HepG2 (cell line): Measurements from ENCODE around the gene COX7A1. TPM values are rescaled to one million over a fixed set of nuclear protein-coding genes. Genes with fewer than 3 reads are reported as not detected.
A peak's percentile ranks its signal among the peaks of the same experiment; 100 is the strongest.

Experiments
- CEBPB ChIP-seq: IDR thresholded peaks from 2 replicates; pipeline ENCODE4 v1.6.1; 2011; ENCODE audit warnings: low read depth, low read length, improper control_type of control experiment, borderline replicate concordance
- E2F1 ChIP-seq: sonication (generic); formaldehyde crosslinking; IDR thresholded peaks from 2 replicates; pipeline ENCODE4 v1.5.0; 2020; ENCODE audit warnings: missing genetic modification reagents
- FOSL2 ChIP-seq: sonication (generic); formaldehyde crosslinking; IDR thresholded peaks from 2 replicates; pipeline ENCODE4 v1.4.0; 2020; ENCODE audit warnings: missing genetic modification reagents
- FOXK1 ChIP-seq: sonication (generic); formaldehyde crosslinking; IDR thresholded peaks from 2 replicates; pipeline ENCODE4 v1.4.0; 2020; ENCODE audit warnings: low read depth, missing genetic modification reagents, borderline replicate concordance
- HCFC1 ChIP-seq: fragments of 150-350 bp; IDR thresholded peaks from 2 replicates; pipeline ENCODE4 v1.6.1; 2014; ENCODE audit warnings: low read depth, low read length
- HNRNPLL ChIP-seq: fragments of 200-400 bp; formaldehyde crosslinking; IDR thresholded peaks from 2 replicates; pipeline ENCODE4 v1.6.1; 2017; ENCODE audit warnings: mild to moderate bottlenecking, low read depth, low read length; ENCODE audit not compliant: poor library complexity, severe bottlenecking
- JUND ChIP-seq: sonication (generic); formaldehyde crosslinking; IDR thresholded peaks from 2 replicates; pipeline ENCODE4 v1.8.0; 2022; ENCODE audit warnings: mild to moderate bottlenecking, missing genetic modification reagents
- KDM5A ChIP-seq: fragments of 200-600 bp; sonication (generic); IDR thresholded peaks from 2 replicates; pipeline ENCODE4 v1.7.0; 2018; ENCODE audit warnings: antibody characterized with exemption, mild to moderate bottlenecking, low read length, borderline replicate concordance
- MED13 ChIP-seq: sonication (generic); formaldehyde crosslinking; IDR thresholded peaks from 2 replicates; pipeline ENCODE4 v1.5.0; 2020; ENCODE audit warnings: missing genetic modification reagents
- MXD1 ChIP-seq: sonication (generic); formaldehyde crosslinking; IDR thresholded peaks from 2 replicates; pipeline ENCODE4 v1.4.0; 2020; ENCODE audit warnings: mild to moderate bottlenecking, missing genetic modification reagents
- POLR2AphosphoS5 ChIP-seq: IDR thresholded peaks from 2 replicates; pipeline ENCODE4 v1.6.1; 2012; ENCODE audit warnings: low read depth, low read length
- REPIN1 ChIP-seq: sonication (generic); formaldehyde crosslinking; IDR thresholded peaks from 2 replicates; pipeline ENCODE4 v1.8.0; 2022; ENCODE audit warnings: missing genetic modification reagents, low read depth, mild to moderate bottlenecking, borderline replicate concordance
- SMARCE1 ChIP-seq: fragments of 450-650 bp; IDR thresholded peaks from 2 replicates; pipeline ENCODE4 v1.6.1; 2017; ENCODE audit warnings: borderline replicate concordance
- SNAI1 ChIP-seq: sonication (generic); formaldehyde crosslinking; IDR thresholded peaks from 2 replicates; pipeline ENCODE4 v1.5.0; 2020; ENCODE audit warnings: mild to moderate bottlenecking, missing genetic modification reagents, borderline replicate concordance
- ZNF205 ChIP-seq: IDR thresholded peaks from 2 replicates; pipeline ENCODE4 v1.6.1; 2018; ENCODE audit warnings: missing biosample characterization, missing genetic modification reagents
- ZNF264 ChIP-seq: sonication (generic); formaldehyde crosslinking; IDR thresholded peaks from 2 replicates; pipeline ENCODE4 v1.4.0; 2020; ENCODE audit warnings: missing genetic modification reagents
- ZNF510 ChIP-seq: sonication (generic); formaldehyde crosslinking; IDR thresholded peaks from 2 replicates; pipeline ENCODE4 v1.4.0; 2020; ENCODE audit warnings: low read depth, mild to moderate bottlenecking, missing genetic modification reagents
- ZNF570 ChIP-seq: sonication (generic); formaldehyde crosslinking; IDR thresholded peaks from 2 replicates; pipeline ENCODE4 v1.4.0; 2020; ENCODE audit warnings: mild to moderate bottlenecking, missing genetic modification reagents, borderline replicate concordance
- ZNF619 ChIP-seq: sonication (generic); formaldehyde crosslinking; IDR thresholded peaks from 2 replicates; pipeline ENCODE4 v1.4.0; 2020; ENCODE audit warnings: mild to moderate bottlenecking, missing genetic modification reagents
- polyA plus RNA-seq, 8 experiments: library from polyadenylated mRNA; depleted of rRNA in 3 of 8; stranded (reverse) in 7 of 8; unstranded in 1 of 8; fragments of >200 nt; fragmentation: Illumina TruSeq in 4 of 8; extraction: Trizol in 4 of 8; gene quantifications; 2 replicates each; pipeline versions ENCODE4 v1.2.1 to v1.2.3, GENCODE V29; 2011 to 2016; ENCODE audit warnings: low read depth in 4 of 8, missing spikeins in 1 of 8, mixed read lengths in 1 of 8; ENCODE audit not compliant: insufficient read depth in 1 of 8
- total RNA-seq, 5 experiments: library from RNA; depleted of rRNA; stranded (reverse); fragments of >200 nt; fragmentation: Illumina TruSeq; extraction: Trizol; gene quantifications; 2 replicates each; pipeline ENCODE4 v1.2.3, GENCODE V29; 2016; ENCODE audit warnings: low read depth in 1 of 5
- TF ChIP-seq, protein P1 (sequence below): sonication (generic); formaldehyde crosslinking; IDR thresholded peaks from 2 replicates; pipeline ENCODE4 v1.5.0; 2020; ENCODE audit warnings: mild to moderate bottlenecking, missing genetic modification reagents, moderate library complexity
- TF ChIP-seq, protein P2 (sequence below): sonication (generic); formaldehyde crosslinking; IDR thresholded peaks from 2 replicates; pipeline ENCODE4 v1.8.0; 2022; ENCODE audit warnings: mild to moderate bottlenecking, missing genetic modification reagents; ENCODE audit not compliant: insufficient replicate concordance

COX7A1 gene
- total and polyA plus RNA-seq, 2 of the 13 experiments (the other 11 are each of a cell fraction or from before 2014, with no cell fraction given), result not detected

DNA sequence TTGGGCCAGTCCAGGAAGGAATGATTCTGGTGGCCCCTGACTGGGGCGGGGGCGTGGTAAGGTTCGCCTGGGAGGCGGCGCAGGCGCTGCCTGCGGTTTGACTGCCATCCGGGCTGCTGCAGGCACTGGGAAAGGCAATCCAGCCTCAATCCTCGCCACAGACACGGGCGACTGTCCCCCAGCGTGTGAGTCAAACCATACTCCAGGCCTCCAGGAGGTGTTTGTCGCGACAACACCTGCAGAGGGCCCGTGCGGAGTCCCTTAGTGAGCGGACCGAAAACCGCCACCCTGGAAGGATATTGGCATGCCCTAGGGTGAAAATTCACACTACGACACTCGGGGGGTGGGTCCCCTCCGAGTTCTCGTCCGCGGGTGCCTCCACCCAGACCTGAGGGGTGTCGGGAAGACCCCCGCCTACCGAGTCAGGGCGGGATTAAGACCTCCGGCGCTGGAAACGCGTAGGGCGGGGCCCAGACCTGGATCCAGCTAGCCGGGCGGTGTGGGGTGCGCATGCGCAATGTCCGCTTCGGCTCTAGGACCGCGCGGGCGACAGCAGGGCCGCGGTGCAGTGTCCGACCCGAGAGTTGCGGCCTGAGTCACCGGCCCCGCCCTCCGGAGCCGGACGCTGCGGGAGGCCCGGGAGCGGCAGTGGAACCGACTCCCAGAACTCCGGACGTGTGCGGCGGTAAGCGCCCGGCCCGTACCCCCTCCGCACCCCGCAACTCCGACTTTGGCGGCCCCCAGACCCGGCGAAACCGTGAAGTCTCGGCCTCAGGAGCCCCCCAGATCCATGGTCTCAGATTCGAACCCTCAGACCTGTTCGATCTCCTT lies 12.6 kb downstream of the COX7A1 start, which contains the start of gene CAPNS1 (continued):
- TF ChIP-seq, protein P1, sequence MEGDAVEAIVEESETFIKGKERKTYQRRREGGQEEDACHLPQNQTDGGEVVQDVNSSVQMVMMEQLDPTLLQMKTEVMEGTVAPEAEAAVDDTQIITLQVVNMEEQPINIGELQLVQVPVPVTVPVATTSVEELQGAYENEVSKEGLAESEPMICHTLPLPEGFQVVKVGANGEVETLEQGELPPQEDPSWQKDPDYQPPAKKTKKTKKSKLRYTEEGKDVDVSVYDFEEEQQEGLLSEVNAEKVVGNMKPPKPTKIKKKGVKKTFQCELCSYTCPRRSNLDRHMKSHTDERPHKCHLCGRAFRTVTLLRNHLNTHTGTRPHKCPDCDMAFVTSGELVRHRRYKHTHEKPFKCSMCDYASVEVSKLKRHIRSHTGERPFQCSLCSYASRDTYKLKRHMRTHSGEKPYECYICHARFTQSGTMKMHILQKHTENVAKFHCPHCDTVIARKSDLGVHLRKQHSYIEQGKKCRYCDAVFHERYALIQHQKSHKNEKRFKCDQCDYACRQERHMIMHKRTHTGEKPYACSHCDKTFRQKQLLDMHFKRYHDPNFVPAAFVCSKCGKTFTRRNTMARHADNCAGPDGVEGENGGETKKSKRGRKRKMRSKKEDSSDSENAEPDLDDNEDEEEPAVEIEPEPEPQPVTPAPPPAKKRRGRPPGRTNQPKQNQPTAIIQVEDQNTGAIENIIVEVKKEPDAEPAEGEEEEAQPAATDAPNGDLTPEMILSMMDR, result peak; percentile 21
- TF ChIP-seq KDM5A (no peak; the same call in 1 of the 2 replicates), REPIN1 (CRISPR knock-in tag) (peak; percentile 45; the same call in 1 of the 2 replicates), ZNF264 (CRISPR knock-in tag) (no peak; the same call in 1 of the 2 replicates), ZNF205 (CRISPR knock-in tag) (peak; percentile 60; the same call in 1 of the 2 replicates), POLR2AphosphoS5 (peak; percentile 65), FOSL2 (CRISPR knock-in tag) (peak; percentile 93), FOXK1 (peak; percentile 72; the same call in 1 of the 2 replicates), HCFC1 (peak; percentile 47; the same call in 1 of the 2 replicates), ZNF570 (CRISPR knock-in tag) (no peak), MED13 (CRISPR knock-in tag) (no peak; the same call in 1 of the 2 replicates), E2F1 (CRISPR knock-in tag) (peak; percentile 60; the same call in 1 of the 2 replicates), ZNF619 (CRISPR knock-in tag) (peak; percentile 62; the same call in 1 of the 2 replicates), ZNF510 (CRISPR knock-in tag) (no peak; the same call in 1 of the 2 replicates), CEBPB (no peak), MXD1 (no peak), JUND (peak; percentile 66), SNAI1 (no peak), HNRNPLL (peak; percentile 81), SMARCE1 (no peak)
- TF ChIP-seq, protein P2, sequence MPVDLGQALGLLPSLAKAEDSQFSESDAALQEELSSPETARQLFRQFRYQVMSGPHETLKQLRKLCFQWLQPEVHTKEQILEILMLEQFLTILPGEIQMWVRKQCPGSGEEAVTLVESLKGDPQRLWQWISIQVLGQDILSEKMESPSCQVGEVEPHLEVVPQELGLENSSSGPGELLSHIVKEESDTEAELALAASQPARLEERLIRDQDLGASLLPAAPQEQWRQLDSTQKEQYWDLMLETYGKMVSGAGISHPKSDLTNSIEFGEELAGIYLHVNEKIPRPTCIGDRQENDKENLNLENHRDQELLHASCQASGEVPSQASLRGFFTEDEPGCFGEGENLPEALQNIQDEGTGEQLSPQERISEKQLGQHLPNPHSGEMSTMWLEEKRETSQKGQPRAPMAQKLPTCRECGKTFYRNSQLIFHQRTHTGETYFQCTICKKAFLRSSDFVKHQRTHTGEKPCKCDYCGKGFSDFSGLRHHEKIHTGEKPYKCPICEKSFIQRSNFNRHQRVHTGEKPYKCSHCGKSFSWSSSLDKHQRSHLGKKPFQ (CRISPR knock-in tag), result peak; percentile 22
